Rectal smooth muscle tissue (tissue), 1 donor: ENCODE measurements around the gene KCNN1.
"Not testable (repeated sequence)": the region's sequence is repeated elsewhere in the genome, so short reads cannot be mapped to it uniquely, and the experiment has no call there.

ENCODE experiments used
- H3K27ac ChIP-seq: one replicate; pipeline ENCODE4 v1.7.0; 2013; ENCODE audit warnings: low read depth, low read length, inconsistent platforms
- H3K27me3 ChIP-seq: one replicate; pipeline ENCODE4 v1.7.0; 2013; ENCODE audit warnings: low read length; ENCODE audit not compliant: control insufficient read depth, insufficient read depth
- H3K36me3 ChIP-seq: one replicate; pipeline ENCODE4 v1.7.0; 2013; ENCODE audit warnings: low read length; ENCODE audit not compliant: control insufficient read depth, insufficient read depth
- H3K4me1 ChIP-seq: one replicate; pipeline ENCODE4 v1.7.0; 2013; ENCODE audit warnings: low read length; ENCODE audit not compliant: control insufficient read depth, insufficient read depth
- H3K4me3 ChIP-seq: one replicate; pipeline ENCODE4 v1.7.0; 2013; ENCODE audit warnings: low read length
- H3K9ac ChIP-seq: one replicate; pipeline ENCODE4 v1.7.0; 2013; ENCODE audit warnings: low read length

KCNN1 gene

DNA sequence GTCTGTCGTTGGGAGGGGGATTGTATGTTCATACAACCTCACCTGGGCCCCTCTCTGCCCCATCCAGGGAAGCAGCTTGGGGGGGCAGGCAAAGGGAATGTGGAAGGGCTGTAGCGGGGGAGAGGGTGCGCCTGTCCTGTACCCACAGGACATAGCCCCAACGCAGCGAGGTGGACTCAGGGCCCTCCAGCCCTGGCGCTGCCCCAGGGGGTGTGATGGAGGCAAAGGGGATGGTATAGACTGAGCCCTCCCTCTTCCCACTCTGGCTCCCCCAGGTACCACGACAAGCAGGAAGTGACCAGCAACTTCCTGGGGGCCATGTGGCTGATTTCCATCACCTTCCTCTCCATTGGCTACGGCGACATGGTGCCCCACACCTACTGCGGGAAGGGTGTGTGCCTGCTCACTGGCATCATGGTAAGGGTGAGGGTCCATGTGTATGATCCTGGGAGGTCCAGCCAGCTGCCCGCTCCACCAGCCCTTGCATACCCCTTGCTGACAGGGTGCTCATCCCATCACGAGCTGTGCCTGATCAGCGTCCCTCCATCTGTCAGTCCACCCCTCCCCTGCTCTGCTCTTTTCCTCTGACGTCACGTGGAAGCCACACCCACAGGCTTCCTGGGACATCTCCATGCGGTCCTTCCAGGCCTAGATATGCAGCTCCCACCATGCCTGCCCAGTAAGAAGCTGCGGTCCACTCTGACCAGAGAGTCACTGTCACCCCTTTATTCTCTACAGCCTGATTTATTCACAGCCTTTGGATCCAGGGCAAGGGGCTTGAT, 18.3 kb downstream of the KCNN1 start:
- no peaks in the 10 kb centered on the region for H3K4me1 ChIP-seq
- H3K4me3 ChIP-seq: no peak overlapping the region
- peaks cover 4% of the 10 kb centered on the region for H3K27me3 ChIP-seq
- H3K36me3 ChIP-seq: no peaks in the 10 kb centered on the region
- H3K27ac ChIP-seq: no peak overlapping the region
- H3K9ac ChIP-seq: no peak overlapping the region

DNA sequence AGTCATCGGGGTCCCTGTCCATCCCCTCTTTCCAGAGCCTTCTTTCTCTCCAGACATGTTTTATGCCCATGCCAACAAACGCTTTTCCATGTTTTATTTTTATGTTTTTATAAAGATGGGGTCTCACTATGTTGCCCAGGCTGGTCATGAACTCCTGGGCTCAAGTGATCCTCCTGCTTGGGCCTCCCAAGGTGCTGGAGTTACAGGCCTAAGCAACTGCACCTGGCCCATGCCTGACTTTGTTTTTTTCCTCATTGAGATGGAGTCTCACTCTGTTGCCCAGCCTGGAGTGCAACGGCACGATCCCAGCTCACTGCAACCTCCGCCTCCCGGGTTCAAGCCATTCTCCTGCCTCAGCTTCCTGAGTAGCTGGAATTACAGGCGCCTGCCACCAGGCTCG, 19.7 kb downstream of the KCNN1 start:
- H3K27me3 ChIP-seq, H3K27ac ChIP-seq, H3K4me3 ChIP-seq, H3K4me1 ChIP-seq, H3K36me3 ChIP-seq, H3K9ac ChIP-seq: not testable (repeated sequence)

GRCh38 chr19:17988161-17988560, 21.3 kb downstream of the KCNN1 start:
- Histone ChIP-seq H3K27me3 (peaks cover 4% of the 10 kb centered on the region), H3K4me1 (no peaks in the 10 kb centered on the region), H3K9ac (no peak overlapping the region), H3K36me3 (no peaks in the 10 kb centered on the region), H3K27ac (no peak overlapping the region), H3K4me3 (no peak overlapping the region)

GRCh38 chr19:17989425-17990094, 22.7 kb downstream of the KCNN1 start:
- Histone ChIP-seq H3K27me3 (peaks cover 4% of the 10 kb centered on the region), H3K4me3 (no peak overlapping the region), H3K4me1 (no peaks in the 10 kb centered on the region), H3K9ac (no peak overlapping the region), H3K36me3 (no peaks in the 10 kb centered on the region), H3K27ac (no peak overlapping the region)

GRCh38 chr19:17993076-17993813, 26.3 kb downstream of the KCNN1 start:
- no peaks in the 10 kb centered on the region for H3K27me3 ChIP-seq
- no peaks in the 10 kb centered on the region for H3K36me3 ChIP-seq

GRCh38 chr19:17996826-17997316, 30.0 kb downstream of the KCNN1 start:
- H3K4me3 ChIP-seq: no peak overlapping the region
- H3K27me3 ChIP-seq: no peaks in the 10 kb centered on the region
- no peak overlapping the region for H3K9ac ChIP-seq
- no peaks in the 10 kb centered on the region for H3K36me3 ChIP-seq
- H3K4me1 ChIP-seq: no peaks in the 10 kb centered on the region
- H3K27ac ChIP-seq: no peak overlapping the region

More at GRCh38 chr19:17993076-17993813, 26.3 kb downstream of the KCNN1 start:
- Histone ChIP-seq H3K27ac (no peak overlapping the region), H3K9ac (no peak overlapping the region), H3K4me1 (no peaks in the 10 kb centered on the region), H3K4me3 (no peak overlapping the region)

DNA sequence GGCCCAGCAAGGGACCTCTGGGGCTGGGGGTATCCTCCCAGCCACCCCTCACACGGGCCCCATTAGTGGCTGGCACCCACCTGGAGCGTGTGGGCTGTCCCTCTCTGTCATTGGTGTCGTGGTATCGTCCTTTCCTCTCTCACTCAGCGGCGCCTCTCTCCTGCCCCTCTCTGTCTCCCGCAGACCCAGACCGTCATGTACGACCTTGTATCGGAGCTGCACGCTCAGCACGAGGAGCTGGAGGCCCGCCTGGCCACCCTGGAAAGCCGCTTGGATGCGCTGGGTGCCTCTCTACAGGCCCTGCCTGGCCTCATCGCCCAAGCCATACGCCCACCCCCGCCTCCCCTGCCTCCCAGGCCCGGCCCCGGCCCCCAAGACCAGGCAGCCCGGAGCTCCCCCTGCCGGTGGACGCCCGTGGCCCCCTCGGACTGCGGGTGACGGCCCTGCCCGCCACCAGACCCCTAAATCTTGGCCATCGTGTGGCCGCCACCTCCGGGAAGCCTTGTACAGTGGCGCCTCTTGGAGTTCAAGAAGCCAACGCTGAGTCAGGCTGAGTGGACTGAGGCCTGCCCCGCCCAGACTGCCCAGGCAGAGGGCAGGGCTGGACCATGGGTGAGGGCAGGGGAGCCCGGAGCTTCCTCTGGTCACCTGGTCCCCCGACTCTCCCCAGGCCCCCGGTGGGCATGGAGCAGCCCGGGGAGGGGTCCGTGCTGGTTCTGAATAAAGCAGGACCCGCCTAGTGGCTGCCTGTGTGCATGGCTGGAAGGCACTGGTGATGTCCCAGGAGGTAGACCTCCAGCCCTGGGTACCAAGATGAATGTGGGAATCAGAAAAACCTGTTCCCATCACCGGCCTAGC, 31.3 kb downstream of the KCNN1 start:
- Histone ChIP-seq H3K36me3 (no peaks in the 10 kb centered on the region), H3K4me1 (no peaks in the 10 kb centered on the region), H3K9ac (no peak overlapping the region), H3K27ac (no peak overlapping the region), H3K27me3 (no peaks in the 10 kb centered on the region), H3K4me3 (no peak overlapping the region)

DNA sequence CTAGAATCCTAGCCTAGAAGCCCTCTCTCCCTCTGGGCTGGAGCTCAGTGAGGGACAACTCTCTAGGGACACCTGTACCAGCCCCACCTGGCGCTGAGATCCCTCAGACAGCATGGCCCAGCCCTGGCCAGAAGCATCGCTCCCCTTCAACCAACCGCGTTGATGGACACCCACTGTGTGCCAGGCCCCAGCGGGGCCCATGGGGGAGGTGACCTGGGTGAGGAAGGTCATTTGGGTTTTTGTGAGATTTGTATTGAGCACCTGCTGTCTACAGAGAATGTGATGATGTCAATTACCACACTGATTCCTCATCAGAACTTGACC, 31.9 kb downstream of the KCNN1 start:
- H3K27ac ChIP-seq: no peak overlapping the region
- H3K36me3 ChIP-seq: no peaks in the 10 kb centered on the region
- no peaks in the 10 kb centered on the region for H3K4me1 ChIP-seq

DNA sequence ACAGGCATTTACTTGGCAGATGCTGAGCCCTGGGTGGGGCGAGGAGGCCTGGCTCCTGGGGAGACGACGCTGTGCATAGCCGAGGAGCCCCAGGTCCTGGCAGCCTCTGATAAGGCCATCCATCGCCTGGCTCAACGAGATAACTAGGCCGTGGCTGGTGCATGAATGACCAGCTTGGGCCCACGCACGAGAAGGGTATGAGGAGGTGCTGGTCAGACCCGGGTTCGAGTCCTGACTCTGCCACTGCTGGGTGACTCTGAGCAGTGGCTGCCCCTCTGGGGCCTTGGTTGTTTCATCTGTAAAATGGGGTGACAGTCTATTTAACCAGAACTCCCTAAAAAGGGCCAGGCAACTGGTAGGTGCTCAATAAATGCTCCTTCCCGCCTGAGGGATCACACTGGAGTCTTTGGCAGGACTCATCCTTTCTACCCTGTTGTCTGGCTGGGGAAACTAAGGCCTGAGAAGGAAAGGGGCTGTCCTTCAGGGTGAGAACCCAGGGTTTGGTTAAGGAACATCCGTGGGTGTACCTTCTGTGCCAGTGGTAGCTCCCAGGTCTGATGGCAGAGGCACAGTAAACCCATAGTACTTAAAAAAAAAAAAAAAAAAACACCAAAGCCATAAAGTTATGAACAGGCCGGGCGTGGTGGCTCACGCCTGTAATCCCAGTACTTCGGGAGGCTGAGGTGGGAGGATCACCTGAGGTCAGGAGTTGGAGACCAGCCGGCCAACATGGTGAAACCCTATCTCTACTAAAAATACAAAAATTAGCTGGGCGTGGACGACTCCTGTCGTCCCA, 33.0 kb downstream of the KCNN1 start:
- peak overlapping the region; percentile 15 for H3K4me3 ChIP-seq
- no peak overlapping the region for H3K9ac ChIP-seq
- no peaks in the 10 kb centered on the region for H3K4me1 ChIP-seq
- peak overlapping the region; percentile 79 for H3K27ac ChIP-seq
- H3K36me3 ChIP-seq: no peaks in the 10 kb centered on the region
- H3K27me3 ChIP-seq: no peaks in the 10 kb centered on the region

More for the DNA sequence above, 31.9 kb downstream of the KCNN1 start:
- Histone ChIP-seq H3K27me3 (no peaks in the 10 kb centered on the region), H3K4me3 (no peak overlapping the region), H3K9ac (no peak overlapping the region)

DNA sequence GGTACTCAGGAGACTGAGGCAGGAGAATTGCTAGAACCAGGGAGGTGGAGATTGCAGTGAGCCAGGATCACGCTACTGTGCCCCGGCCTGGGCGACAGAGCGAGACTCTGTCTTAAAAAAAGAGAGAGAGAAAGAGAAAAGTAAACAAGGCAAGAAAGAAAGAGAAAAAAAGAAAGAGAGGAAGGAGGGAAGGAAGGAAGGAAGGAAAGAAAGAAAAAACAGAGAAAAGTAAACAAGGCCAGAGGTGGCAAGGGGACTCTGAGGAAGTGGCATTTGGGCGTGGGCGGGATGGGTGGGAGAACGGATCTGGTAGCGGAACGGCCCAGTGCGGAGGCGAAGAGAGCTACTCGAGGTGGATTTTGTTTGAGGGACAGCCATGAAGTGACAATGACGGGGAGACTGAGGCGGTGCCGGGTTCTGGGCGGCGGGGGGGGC, 33.6 kb downstream of the KCNN1 start:
- H3K36me3 ChIP-seq: no peaks in the 10 kb centered on the region
- no peak overlapping the region for H3K9ac ChIP-seq
- no peaks in the 10 kb centered on the region for H3K27me3 ChIP-seq
- H3K4me3 ChIP-seq: peak overlapping the region; percentile 76
- H3K4me1 ChIP-seq: no peaks in the 10 kb centered on the region
- peak overlapping the region; percentile 79 for H3K27ac ChIP-seq

DNA sequence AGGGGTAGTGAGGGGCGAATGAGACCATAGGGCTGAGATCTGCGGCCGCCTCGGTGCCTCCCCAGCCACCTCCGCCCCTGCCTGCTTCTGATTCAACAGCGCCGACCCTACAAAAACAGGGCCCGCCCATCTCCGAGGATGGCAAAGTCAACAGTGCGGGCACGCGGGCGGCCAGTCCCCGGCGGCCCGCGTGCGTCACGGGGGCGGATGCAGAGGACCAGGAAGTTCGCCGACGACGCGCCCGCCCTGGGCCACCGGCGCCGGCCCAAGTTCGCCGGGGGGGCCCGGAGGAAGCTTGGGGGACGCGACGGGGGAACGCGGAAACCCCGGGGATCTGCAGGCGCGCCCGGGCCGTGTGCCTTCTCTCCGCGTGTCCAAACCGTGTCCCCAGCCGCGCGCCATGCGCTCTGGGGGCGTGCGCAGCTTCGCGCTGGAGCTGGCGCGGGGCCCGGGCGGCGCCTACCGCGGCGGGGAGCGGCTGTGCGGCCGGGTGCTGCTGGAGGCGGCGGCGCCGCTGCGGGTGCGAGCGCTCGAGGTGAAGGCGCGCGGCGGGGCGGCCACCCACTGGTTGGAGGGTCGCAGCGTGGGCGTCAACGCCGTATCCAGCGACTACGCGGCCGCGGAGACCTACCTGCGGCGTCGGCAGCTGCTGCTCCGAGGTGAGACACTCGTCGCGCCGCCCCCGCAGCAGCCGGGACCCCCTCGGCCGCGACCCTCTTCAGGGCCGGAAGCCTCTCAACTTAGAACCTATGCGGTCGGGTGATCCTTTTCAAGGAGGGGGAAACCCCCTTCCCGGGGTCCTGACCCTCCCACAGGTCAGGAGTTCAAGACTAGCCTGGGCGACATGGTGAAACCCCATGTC, 34.2 kb downstream of the KCNN1 start:
- peak overlapping the region; percentile 79 for H3K27ac ChIP-seq
- H3K4me1 ChIP-seq: no peaks in the 10 kb centered on the region
- no peaks in the 10 kb centered on the region for H3K36me3 ChIP-seq
- peak overlapping the region; percentile 22 for H3K9ac ChIP-seq
- no peaks in the 10 kb centered on the region for H3K27me3 ChIP-seq
- H3K4me3 ChIP-seq: peak overlapping the region; percentile 76
